IMR-90 (cell line): Measurements from ENCODE around the gene BFSP1. TPM values are rescaled to one million over a fixed set of nuclear protein-coding genes. Genes with fewer than 3 reads are reported as not detected.

Experiments
- ATAC-seq: fragments of 200-7000 bp; cut with Tn5 transposase; 2 replicates; pipeline ENCODE4 v1.9.1; 2020; ENCODE audit warnings: low read depth, mild to moderate bottlenecking, moderate library complexity
- BruUV-seq: library from RNA; stranded (reverse); fragments of 400-500 nt; replicated peaks from 2 replicates; lab custom pipeline; 2021; lab: Mats Ljungman, UMichigan
- CTCF ChIA-PET: fragments of 300-600 bp; formaldehyde crosslinking; extraction: SDS; loops from one replicate; lab custom pipeline; 2021; ENCODE audit warnings: antibody characterized with exemption; lab: Yijun Ruan, JAX
- POLR2A ChIA-PET: fragments of 300-600 bp; sonication (Branson Sonifier 250); formaldehyde crosslinking; loops from one replicate; lab custom pipeline; 2022; ENCODE audit warnings: antibody characterized with exemption; ENCODE audit not compliant: unreplicated experiment; lab: Charles Lee
- DNase-seq: peaks from one replicate; pipeline ENCODE4 v3.0.0; 2013
- H2AFZ ChIP-seq: replicated peaks from 2 replicates; pipeline ENCODE3; 2013; ENCODE audit warnings: low read length, mild to moderate bottlenecking; ENCODE audit not compliant: poor library complexity
- H2AK5ac ChIP-seq: 2 replicates; pipeline ENCODE4 v1.6.1; 2013; ENCODE audit warnings: low read depth, low read length, inconsistent platforms
- H2AK9ac ChIP-seq: replicated peaks from 2 replicates; pipeline ENCODE3; 2013; ENCODE audit warnings: mild to moderate bottlenecking, low read depth, low read length, moderate library complexity; ENCODE audit not compliant: poor library complexity
- H2BK120ac ChIP-seq: 2 replicates; pipeline ENCODE4 v1.6.1; 2013; ENCODE audit warnings: low read depth, low read length, inconsistent platforms
- H2BK15ac ChIP-seq: 3 replicates; pipeline ENCODE4 v1.6.1; 2013; ENCODE audit warnings: low read depth, low read length, inconsistent platforms
- H2BK20ac ChIP-seq: 2 replicates; pipeline ENCODE4 v1.6.1; 2013; ENCODE audit warnings: low read depth, mild to moderate bottlenecking, inconsistent platforms, low read length, moderate library complexity
- H2BK5ac ChIP-seq: 2 replicates; pipeline ENCODE4 v1.6.1; 2013; ENCODE audit warnings: mild to moderate bottlenecking, low read depth, low read length, inconsistent platforms; ENCODE audit not compliant: poor library complexity, severe bottlenecking
- H3K14ac ChIP-seq: replicated peaks from 2 replicates; pipeline ENCODE4 v1.6.1; 2013; ENCODE audit warnings: low read depth, low read length, inconsistent platforms
- H3K18ac ChIP-seq: 2 replicates; pipeline ENCODE4 v1.6.1; 2013; ENCODE audit warnings: low read depth, low read length, control low read depth
- H3K23ac ChIP-seq: 2 replicates; pipeline ENCODE4 v1.6.1; 2013; ENCODE audit warnings: low read depth, low read length, inconsistent platforms
- H3K27ac ChIP-seq: 2 replicates; pipeline ENCODE4 v1.5.1; 2013; ENCODE audit warnings: mild to moderate bottlenecking, control low read depth, low read length; ENCODE audit not compliant: insufficient read depth
- H3K27me3 ChIP-seq: 2 replicates; pipeline ENCODE4 v1.6.1; 2013; ENCODE audit warnings: low read length; ENCODE audit not compliant: control insufficient read depth, insufficient read depth
- H3K36me3 ChIP-seq: 2 replicates; pipeline ENCODE4 v1.6.1; 2013; ENCODE audit warnings: low read length, mixed read lengths; ENCODE audit not compliant: control insufficient read depth, insufficient read depth
- H3K4ac ChIP-seq: 2 replicates; pipeline ENCODE4 v1.6.1; 2013; ENCODE audit warnings: low read depth, low read length, inconsistent platforms
- H3K4me1 ChIP-seq: 2 replicates; pipeline ENCODE4 v1.6.1; 2013; ENCODE audit warnings: low read length, mixed read lengths; ENCODE audit not compliant: control insufficient read depth, insufficient read depth
- H3K4me2 ChIP-seq: 2 replicates; pipeline ENCODE4 v1.6.1; 2013; ENCODE audit warnings: low read depth, mild to moderate bottlenecking, control low read depth, low read length, moderate library complexity
- H3K4me3 ChIP-seq: 2 replicates; pipeline ENCODE4 v1.5.1; 2013; ENCODE audit warnings: low read depth, mild to moderate bottlenecking, control low read depth, low read length, moderate library complexity; ENCODE audit not compliant: insufficient read depth
- H3K56ac ChIP-seq: 2 replicates; pipeline ENCODE4 v1.6.1; 2013; ENCODE audit warnings: low read length, inconsistent platforms; ENCODE audit not compliant: insufficient read depth; ENCODE audit errors: extremely low read depth
- H3K79me1 ChIP-seq, 2 experiments: 2 replicates each; pipeline ENCODE4 v1.6.1; 2013; ENCODE audit warnings: low read length in 2 of 2, inconsistent platforms in 1 of 2, low read depth in 1 of 2
- H3K9ac ChIP-seq: 2 replicates; pipeline ENCODE4 v1.6.1; 2013; ENCODE audit warnings: low read depth, low read length, control low read depth
- H3K9me1 ChIP-seq: 2 replicates; pipeline ENCODE4 v1.6.1; 2013; ENCODE audit warnings: low read length, inconsistent platforms; ENCODE audit not compliant: insufficient read depth
- H3K9me3 ChIP-seq: 2 replicates; pipeline ENCODE4 v1.6.1; 2013; ENCODE audit warnings: low read length; ENCODE audit not compliant: control insufficient read depth, insufficient read depth
- H4K20me1 ChIP-seq: 2 replicates; pipeline ENCODE4 v1.6.1; 2013; ENCODE audit warnings: low read length, inconsistent platforms; ENCODE audit not compliant: insufficient read depth
- H4K5ac ChIP-seq: 2 replicates; pipeline ENCODE4 v1.6.1; 2013; ENCODE audit warnings: mild to moderate bottlenecking, low read depth, low read length, control low read depth
- H4K8ac ChIP-seq, 2 experiments: 2 replicates each; pipeline ENCODE4 v1.6.1; 2013; ENCODE audit warnings: low read depth in 2 of 2, low read length in 2 of 2, control low read depth in 1 of 2, inconsistent platforms in 1 of 2
- H4K91ac ChIP-seq: 2 replicates; pipeline ENCODE4 v1.6.1; 2013; ENCODE audit warnings: low read depth, low read length, inconsistent platforms; ENCODE audit not compliant: insufficient read depth
- BHLHE40 ChIP-seq: fragments of 150-350 bp; IDR thresholded peaks from 2 replicates; pipeline ENCODE4 v1.6.1; 2016; ENCODE audit warnings: mild to moderate bottlenecking, low read depth, low read length
- CEBPB ChIP-seq: IDR thresholded peaks from 2 replicates; pipeline ENCODE4 v1.6.1; 2012; ENCODE audit warnings: low read depth, low read length, improper control_type of control experiment
- CHD1 ChIP-seq: IDR thresholded peaks from 2 replicates; pipeline ENCODE4 v1.6.1; 2012; ENCODE audit warnings: low read depth, low read length, improper control_type of control experiment
- FOS ChIP-seq: fragments of 150-350 bp; IDR thresholded peaks from 2 replicates; pipeline ENCODE4 v1.6.1; 2016; ENCODE audit warnings: low read depth, low read length
- MAFK ChIP-seq: IDR thresholded peaks from 2 replicates; pipeline ENCODE4 v1.6.1; 2012; ENCODE audit warnings: low read depth, low read length, improper control_type of control experiment
- MAZ ChIP-seq: IDR thresholded peaks from 2 replicates; pipeline ENCODE4 v1.6.1; 2012; ENCODE audit warnings: low read depth, mild to moderate bottlenecking, low read length, improper control_type of control experiment, moderate library complexity, borderline replicate concordance
- MXI1 ChIP-seq: IDR thresholded peaks from 2 replicates; pipeline ENCODE4 v1.6.1; 2012; ENCODE audit warnings: low read depth, mild to moderate bottlenecking, low read length, moderate library complexity, borderline replicate concordance
- NFE2L2 ChIP-seq: fragments of 150-350 bp; IDR thresholded peaks from 2 replicates; pipeline ENCODE4 v1.6.1; 2016; ENCODE audit warnings: low read depth, mild to moderate bottlenecking, low read length
- POLR2A ChIP-seq: IDR thresholded peaks from 2 replicates; pipeline ENCODE4 v1.6.1; 2012; ENCODE audit warnings: mild to moderate bottlenecking, low read depth, low read length
- RAD21 ChIP-seq: IDR thresholded peaks from 2 replicates; pipeline ENCODE4 v1.6.1; 2012; ENCODE audit warnings: low read length, improper control_type of control experiment
- RCOR1 ChIP-seq: IDR thresholded peaks from 2 replicates; pipeline ENCODE4 v1.6.1; 2012; ENCODE audit warnings: mild to moderate bottlenecking, low read length, improper control_type of control experiment; ENCODE audit not compliant: insufficient replicate concordance
- RFX5 ChIP-seq: IDR thresholded peaks from 2 replicates; pipeline ENCODE4 v1.8.0; 2012; ENCODE audit warnings: low read depth, mild to moderate bottlenecking, low read length, moderate library complexity
- SMC3 ChIP-seq: fragments of 150-350 bp; IDR thresholded peaks from 2 replicates; pipeline ENCODE4 v1.6.1; 2016; ENCODE audit warnings: low read depth, mild to moderate bottlenecking, antibody characterized with exemption, low read length, moderate library complexity
- WGBS, 2 experiments: methylation state at CpG; one replicate each; pipeline versions ENCODE4 v1.1.5 to v1.1.7; 2013; ENCODE audit warnings: missing lambda C conversion rate in 2 of 2; ENCODE audit not compliant: insufficient read length in 1 of 2; ENCODE audit errors: extremely low coverage in 2 of 2; 5-methylcytosine and 5-hydroxymethylcytosine counted together
- dilution Hi-C: fragments of 300-500 bp; cut with HindIII; formaldehyde crosslinking; loops from one replicate; pipeline ENCODE4 v1.14.3; 2018; ENCODE audit warnings: low sequenced_read_pairs; ENCODE audit not compliant: unreplicated experiment
- in situ Hi-C: fragments of 300-500 bp; cut with MboI; formaldehyde crosslinking; loops from 3 replicates; pipeline ENCODE4 v1.14.3; 2019; ENCODE audit warnings: low sequenced_read_pairs, inconsistent platforms, mixed read lengths
- intact Hi-C: fragments of 100-400 bp; cut with micrococcal nuclease; formaldehyde crosslinking; loops from 2 replicates; pipeline ENCODE4 v1.10.0; 2022
- polyA plus RNA-seq, 3 experiments: library from polyadenylated mRNA; depleted of rRNA; stranded (reverse); fragments of >200 nt; gene quantifications; 2 replicates each; pipeline ENCODE4 v1.2.3, GENCODE V29; 2012; ENCODE audit warnings: low replicate concordance in 1 of 3
- total RNA-seq: library from RNA; depleted of rRNA; stranded (reverse); fragments of >200 nt; gene quantifications from 2 replicates; pipeline ENCODE4 v1.2.3, GENCODE V29; 2012
- TF ChIP-seq, protein P1 (sequence below): fragments of 150-350 bp; IDR thresholded peaks from 2 replicates; pipeline ENCODE4 v1.6.1; 2017; ENCODE audit warnings: mild to moderate bottlenecking, antibody characterized with exemption, low read length, low read depth
- TF ChIP-seq, protein P2 (sequence below): fragments of 150-350 bp; IDR thresholded peaks from 2 replicates; pipeline ENCODE4 v1.6.1; 2016; ENCODE audit warnings: low read depth, mild to moderate bottlenecking, low read length, moderate library complexity, borderline replicate concordance

Gene BFSP1
- total and polyA plus RNA-seq, 2 of the 4 experiments (the other 2 are of a cell fraction) = 1.1 to 2.0 TPM

- Histone ChIP-seq H3K27me3 (peaks cover 8% of the 10 kb centered on the region; the same call in 1 of the 2 replicates), H3K14ac (no peak overlapping the region), H4K8ac (no peak overlapping the region), H3K27ac (no peak overlapping the region), H3K4me2 (no peak overlapping the region), H2BK120ac (no peak overlapping the region), H3K56ac (no peak overlapping the region), H3K36me3 (no peaks in the 10 kb centered on the region), H3K4me1 (peaks cover 8% of the 10 kb centered on the region; the same call in 1 of the 2 replicates), H2AFZ (no peak overlapping the region), H2BK5ac (no peak overlapping the region), H4K91ac (no peak overlapping the region), H2BK15ac (no peak overlapping the region), H3K9me1 (no peaks in the 10 kb centered on the region), H4K20me1 (no peaks in the 10 kb centered on the region), H4K5ac (no peak overlapping the region), H2AK5ac (no peak overlapping the region), H3K9me3 (no peaks in the 10 kb centered on the region), H3K9ac (no peak overlapping the region), H3K4ac (no peak overlapping the region), H2AK9ac (no peak overlapping the region), H3K18ac (no peak overlapping the region), H3K23ac (no peak overlapping the region), H2BK20ac (no peak overlapping the region), H3K4me3 (no peak overlapping the region), H3K79me1 (no peaks in the 10 kb centered on the region)
- ChIA-PET CTCF (interaction anchor here (0.7 kb wide), 1 partner anchor 819 kb away, joined by 4 read pairs; no protein-coding TSS in a partner anchor), POLR2A (no interaction called here)
- in situ Hi-C loops (loop anchor here (10.0 kb wide), 1 partner anchor 773 kb away; no protein-coding TSS in a partner anchor), intact Hi-C loops (loop anchor here (10.0 kb wide), 1 partner anchor 113 kb away; no protein-coding TSS in a partner anchor), dilution Hi-C loops (no loop called here)
- TF ChIP-seq, protein P1, sequence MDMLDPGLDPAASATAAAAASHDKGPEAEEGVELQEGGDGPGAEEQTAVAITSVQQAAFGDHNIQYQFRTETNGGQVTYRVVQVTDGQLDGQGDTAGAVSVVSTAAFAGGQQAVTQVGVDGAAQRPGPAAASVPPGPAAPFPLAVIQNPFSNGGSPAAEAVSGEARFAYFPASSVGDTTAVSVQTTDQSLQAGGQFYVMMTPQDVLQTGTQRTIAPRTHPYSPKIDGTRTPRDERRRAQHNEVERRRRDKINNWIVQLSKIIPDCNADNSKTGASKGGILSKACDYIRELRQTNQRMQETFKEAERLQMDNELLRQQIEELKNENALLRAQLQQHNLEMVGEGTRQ = no peak
- TF ChIP-seq MXI1 (no peak), RCOR1 (no peak), SMC3 (no peak), RFX5 (no peak), FOS (no peak), RAD21 (no peak), POLR2A (no peak), BHLHE40 (no peak), CHD1 (no peak), NFE2L2 (no peak), CEBPB (no peak), MAZ (no peak), MAFK (no peak)
- TF ChIP-seq, protein P2, sequence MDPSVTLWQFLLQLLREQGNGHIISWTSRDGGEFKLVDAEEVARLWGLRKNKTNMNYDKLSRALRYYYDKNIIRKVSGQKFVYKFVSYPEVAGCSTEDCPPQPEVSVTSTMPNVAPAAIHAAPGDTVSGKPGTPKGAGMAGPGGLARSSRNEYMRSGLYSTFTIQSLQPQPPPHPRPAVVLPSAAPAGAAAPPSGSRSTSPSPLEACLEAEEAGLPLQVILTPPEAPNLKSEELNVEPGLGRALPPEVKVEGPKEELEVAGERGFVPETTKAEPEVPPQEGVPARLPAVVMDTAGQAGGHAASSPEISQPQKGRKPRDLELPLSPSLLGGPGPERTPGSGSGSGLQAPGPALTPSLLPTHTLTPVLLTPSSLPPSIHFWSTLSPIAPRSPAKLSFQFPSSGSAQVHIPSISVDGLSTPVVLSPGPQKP = no peak
- no peak for DNase-seq
- ATAC-seq = no peak
- 50% methylated on average over 1 of the region's 4 CpGs; no CpG with 5 or more reads in 1 of the 2 experiments for WGBS, 2 experiments
- no TSS peak for BruUV-seq
Observed at GRCh38 chr20:17502105-17502504, 29.1 kb downstream of the BFSP1 start.
